NCI-H1436 treated with DMSO at 0.1 percent for 48 hours (cell line): ENCODE results near the gene TCF20.

Experiments used
- DNase-seq: peaks from one replicate; lab custom pipeline; 2025; lab: John Stamatoyannopoulos, UW

TCF20 gene

DNA sequence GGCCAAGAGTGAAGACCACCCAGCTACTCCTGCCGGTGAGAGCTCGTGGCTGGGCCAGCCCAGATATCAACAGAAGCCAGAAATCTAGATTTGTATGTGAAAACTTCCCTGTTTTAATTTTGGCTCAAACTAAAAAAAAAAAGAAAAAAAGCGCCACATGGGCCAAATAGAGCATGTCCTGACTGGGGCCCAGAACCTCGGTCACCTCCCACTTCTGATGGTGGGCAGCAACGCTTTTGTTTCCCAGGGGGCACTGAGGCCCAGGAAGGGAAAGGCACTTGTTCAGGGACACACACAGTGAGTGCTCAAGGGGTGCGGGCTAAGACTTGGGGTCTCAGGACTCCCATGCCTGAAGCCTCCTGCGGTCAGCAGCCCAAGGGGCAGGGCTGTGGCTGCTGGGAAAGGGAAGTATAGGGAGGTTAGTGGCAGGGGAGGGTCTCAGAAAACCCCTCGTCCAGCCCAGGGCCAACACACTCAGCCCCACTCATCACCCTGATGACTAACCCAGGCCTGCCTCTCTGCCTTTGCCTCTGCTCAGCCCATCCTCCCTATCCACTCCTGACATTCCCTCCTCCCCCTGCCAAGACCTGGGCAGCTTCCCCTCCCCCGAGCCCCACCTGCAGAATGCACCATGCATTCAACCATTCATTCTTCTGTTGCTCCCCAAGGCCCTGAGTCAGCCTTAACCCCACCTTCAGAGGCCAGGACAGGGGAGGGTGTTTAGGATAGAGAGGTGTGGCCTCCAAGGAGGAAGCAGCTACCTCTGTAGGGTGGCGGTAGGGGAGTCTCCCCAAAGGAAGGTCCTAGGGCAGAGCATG, 30.0 kb upstream of the TCF20 start:
- DNase-seq, result no peak

- DNase-seq, result no peak
Observed at GRCh38 chr22:42299586-42300258, 29.3 kb upstream of the TCF20 start.

DNA sequence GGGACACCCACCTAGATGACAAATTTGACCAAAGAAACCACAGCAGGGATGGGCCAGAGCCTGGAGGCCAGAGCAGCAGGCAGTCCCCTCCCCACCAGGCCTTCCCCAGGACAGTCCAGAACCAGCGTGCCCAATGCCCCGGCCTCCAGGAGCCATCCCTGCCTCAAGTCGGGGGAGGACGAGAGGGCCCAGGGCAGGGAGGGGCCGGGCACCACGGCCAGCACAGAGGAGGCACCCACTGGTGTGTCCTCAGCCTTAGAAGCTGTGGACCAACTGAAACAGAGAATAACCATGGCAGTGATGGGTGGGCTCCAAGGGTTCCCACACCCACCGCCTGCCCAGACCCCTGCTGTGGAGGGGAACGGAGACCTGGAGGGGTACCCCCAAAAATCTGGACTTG, 28.3 kb upstream of the TCF20 start:
- no peak for DNase-seq

DNA sequence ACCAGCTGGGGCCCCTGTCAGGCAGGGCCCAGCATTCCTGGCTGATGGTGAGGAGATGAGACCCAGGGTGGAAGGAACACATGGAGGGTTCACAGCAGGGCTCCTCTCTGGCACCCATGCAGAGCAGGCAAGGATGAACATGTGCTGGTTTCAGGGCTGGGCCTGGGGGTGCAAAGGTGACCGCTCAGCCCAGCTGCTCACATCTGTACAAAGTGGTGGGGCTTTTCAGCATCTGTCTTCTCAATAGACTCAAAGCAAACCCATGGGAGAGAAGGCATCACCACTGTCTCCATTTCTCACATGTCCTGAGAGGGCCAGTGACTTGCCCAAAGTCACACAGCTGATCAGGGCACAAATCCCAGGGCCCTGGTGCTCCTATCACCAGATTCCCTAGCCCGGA, 27.3 kb upstream of the TCF20 start:
- no peak for DNase-seq

GRCh38 chr22:42296883-42297282, 26.4 kb upstream of the TCF20 start:
- DNase-seq, result no peak

DNA sequence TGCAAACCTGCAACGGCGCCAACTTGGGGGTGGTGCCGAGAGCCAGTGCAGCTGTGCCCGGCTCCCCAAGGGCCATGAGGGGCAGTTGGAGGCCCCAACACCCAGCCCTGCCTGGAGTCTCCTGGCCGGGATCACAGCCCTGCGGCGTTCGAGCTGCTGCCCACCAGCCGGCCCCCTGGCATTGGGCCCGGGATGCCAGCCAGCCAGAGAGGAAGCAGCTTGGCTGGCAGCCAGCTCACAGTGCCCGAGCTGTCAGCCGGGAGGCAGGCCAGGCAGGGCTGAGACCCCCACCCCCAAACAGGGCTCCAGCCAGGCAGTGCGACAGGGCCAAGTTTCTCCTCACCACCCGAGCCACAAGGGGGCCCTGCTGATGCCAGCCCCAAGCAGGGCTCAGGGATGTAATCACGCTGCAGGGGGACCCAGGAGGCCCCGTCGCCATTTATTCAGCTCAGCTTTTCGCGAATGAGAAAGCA, 26.0 kb upstream of the TCF20 start:
- DNase-seq, result no peak

- DNase-seq, result no peak
Observed at GRCh38 chr22:42294034-42294985, 23.9 kb upstream of the TCF20 start.

DNA sequence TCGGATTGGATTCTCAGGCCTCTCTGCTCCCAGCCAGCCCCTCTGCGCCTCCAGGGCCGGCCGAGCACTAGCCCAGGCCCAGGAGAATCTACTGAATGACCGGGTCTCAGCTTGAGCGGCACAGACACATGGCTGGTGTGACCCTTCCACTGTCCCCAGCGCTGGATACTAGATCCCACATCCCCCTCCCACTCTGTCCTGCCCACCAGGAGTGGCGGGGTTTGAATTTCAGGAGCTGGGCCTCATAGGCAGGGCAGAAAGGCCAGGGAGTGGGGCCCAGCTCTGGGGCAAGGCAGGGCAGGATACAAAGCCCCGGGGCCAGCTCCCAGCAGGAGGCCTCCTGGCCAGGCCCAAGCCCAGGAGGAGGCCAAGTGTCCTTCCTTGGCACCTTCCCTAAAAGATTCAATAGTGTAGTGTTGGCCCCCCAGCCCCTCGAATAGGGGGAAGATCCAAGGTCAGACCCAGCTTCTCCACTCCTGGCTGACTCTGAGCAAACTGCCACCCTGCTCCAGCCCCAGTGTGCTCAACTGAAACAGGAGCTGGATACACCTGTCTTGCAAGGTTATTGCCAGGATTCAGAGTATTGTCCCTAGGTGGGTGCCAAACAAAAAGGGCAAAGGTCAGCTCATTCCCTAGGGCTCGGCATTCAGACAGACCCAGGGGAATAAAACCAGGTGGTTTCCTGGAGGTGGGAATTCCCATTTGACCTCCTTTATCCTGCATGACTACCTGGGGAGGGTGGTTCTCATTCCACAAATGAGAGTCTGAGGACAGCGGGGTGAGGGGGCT, 22.5 kb upstream of the TCF20 start:
- DNase-seq, result no peak

DNA sequence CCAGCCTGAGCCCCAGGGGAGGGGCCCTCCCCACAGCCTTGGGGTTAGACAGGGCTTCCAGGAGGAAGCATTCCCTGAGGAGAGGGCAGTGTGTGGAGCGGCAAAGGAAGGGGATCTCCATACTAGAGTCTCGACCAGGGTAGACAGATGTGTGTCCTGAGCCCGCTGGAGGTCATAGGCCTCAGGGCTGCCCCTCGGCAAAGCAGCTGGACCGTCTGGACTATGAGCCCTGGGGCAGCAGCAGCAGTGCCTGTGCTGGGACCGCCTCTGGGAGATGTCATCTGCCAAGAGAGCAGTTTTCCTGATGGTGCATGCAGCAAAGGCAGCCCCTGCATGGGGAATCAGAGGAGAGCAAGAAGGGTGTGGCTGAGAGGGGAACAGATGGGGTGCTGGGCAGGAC, 20.8 kb upstream of the TCF20 start:
- no peak for DNase-seq

DNA sequence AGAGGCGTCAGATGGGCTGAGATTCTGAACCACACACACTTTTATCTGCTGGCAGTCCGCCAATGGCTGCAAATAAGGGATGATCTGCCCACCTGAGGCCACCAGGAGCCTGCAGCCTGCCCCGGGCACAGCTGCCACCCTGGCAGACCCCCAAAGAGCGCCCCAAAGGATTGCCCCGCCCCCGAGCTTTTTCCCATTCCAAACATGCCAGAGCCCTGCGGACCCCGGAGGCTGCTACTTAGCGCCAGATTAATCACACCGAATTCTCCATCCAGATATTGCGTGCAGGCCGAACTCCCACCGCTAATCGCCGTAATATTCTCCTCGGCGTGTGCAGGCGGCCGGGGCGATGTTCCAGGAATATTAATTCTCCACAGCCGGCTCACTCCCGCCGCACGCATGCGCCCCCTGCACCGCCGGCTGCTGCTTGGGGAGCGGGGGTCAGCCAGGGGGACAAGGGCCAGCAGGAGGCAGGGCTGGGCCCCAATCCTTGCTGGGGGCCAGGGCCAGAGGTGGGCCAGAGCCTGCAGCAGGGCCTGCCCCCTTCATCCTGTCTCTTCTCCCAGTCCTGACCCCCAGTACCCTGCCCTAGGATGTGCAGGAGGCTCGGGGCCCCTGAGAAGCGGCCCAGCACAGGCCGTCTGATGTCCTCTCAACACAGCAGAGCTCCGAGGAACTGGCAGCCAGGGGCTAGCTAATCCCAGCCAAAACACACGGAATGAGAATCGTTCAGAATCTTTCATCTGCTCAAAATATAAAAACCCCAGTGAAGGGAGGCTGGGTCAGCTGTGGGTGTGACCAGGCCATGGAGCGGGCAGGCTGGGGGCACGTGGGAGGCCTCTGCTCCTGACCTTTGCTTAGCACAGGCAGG, 19.5 kb upstream of the TCF20 start:
- no peak for DNase-seq

- DNase-seq, result no peak
Observed at GRCh38 chr22:42288791-42289190, 18.3 kb upstream of the TCF20 start.

GRCh38 chr22:42287174-42287890, 16.9 kb upstream of the TCF20 start:
- DNase-seq, result no peak

DNA sequence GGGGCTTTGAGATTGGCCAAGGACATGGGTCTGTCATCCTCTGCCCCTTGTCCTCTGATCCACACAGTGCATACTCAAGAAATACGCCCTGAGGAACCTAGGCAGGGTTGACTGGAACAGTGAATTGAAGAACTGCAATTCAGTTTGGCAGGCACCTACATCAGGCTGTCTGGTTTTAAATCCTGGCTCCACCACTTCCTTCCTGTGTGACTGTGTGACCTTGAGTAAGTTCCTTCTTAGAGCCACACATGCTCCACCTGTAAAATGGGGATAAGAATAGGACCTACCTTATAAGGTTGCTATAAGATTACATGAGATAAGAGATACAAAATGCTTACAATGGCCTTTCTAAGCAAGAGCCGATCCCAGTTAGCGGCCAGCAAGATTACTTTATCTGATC, 15.8 kb upstream of the TCF20 start:
- DNase-seq, result no peak

- DNase-seq, result no peak
Observed at GRCh38 chr22:42285604-42286003, 15.2 kb upstream of the TCF20 start.

DNA sequence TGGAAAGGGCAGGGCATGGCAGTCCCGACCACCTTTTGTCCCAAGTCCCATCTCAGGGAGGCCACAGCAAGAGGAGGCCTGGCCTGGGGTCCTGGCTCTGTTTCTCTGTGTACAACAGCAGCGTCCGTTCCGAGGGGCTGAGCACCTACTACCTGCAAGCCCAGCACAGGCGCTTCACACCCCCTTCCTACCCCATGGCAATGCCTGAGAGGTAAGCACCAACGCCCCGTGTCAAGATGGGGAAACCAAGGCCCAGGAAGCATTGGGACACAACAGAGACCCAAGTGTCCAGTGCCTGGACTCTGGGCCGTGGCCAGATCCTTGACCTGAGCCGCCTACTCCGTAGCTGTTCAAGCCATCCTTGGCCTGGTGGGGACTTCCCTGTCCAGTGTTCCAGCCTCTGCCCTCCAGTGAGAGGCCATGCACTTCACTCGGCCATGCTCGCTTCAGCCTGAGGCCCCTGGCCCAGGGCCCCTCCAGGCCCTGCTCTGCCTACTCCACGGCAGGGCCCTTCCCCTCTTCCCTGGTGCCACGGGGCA, 14.3 kb upstream of the TCF20 start:
- DNase-seq, result no peak

GRCh38 chr22:42284202-42284591, 13.7 kb upstream of the TCF20 start:
- DNase-seq, result no peak

DNA sequence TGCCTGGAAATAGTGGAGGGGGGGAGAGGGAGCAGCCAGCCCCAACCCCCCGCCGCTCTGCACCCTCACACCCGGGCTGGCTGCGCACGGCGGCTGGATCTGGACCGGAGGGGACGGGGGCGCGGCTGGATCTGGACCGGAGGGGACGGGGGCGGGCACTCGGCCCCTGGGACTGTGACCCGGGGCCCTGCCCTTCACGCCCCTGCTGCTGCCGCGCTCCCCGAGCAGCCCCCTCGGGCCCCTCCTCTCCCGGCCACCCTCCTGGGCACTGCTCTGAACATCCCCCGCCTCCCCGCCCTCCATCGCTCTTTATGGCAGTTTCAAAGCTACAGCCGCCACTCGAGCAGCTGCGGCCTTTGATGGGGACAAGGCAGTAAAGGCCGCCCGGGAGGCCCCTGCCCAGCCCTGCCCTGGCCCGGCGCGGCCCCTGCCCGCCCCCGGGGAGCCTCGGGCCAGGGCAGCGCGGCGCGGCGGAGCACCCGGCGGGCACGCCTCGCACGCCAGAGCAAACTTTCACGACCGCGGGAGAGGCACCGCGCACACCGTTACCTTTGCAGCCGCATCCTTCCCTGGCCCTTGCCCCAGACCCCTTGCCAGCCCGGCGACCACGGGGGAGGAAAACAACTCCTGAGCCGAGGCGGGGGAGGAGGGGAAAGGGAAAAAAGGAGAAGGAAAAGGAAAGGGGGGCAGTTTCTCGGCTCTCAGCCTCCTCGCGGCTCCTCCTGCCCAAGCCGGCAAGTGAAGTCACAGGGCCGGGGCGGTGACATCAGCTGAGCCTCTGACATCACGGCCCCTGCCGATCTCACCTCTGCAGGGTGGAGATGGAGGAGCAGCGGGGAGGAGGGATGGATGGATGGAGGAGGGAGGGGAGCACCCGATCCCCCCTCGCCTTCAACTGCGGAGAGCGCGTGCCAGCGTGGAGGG, 13.1 kb upstream of the TCF20 start:
- DNase-seq, result no peak

GRCh38 chr22:42282943-42283277, 12.5 kb upstream of the TCF20 start:
- DNase-seq, result no peak
